Activated CD8-positive, alpha-beta memory T cell treated with anti-CD3 and anti-CD28 coated beads, Interleukin-2, amount 50 U/mL, for 48 hours (primary cell): ENCODE results near the gene IDI1.
"Not testable (repeated sequence)": the region's sequence is repeated elsewhere in the genome, so short reads cannot be mapped to it uniquely, and the experiment has no call there.

Experiments
- DNase-seq: peaks from one replicate; pipeline ENCODE4 v3.0.0-alpha.2; 2020

IDI1 gene

GRCh38 chr10:1033601-1034000 lies 15.3 kb downstream of the IDI1 start:
- DNase-seq: no peak

GRCh38 chr10:1029838-1030237 lies 19.1 kb downstream of the IDI1 start:
- DNase-seq: no peak

GRCh38 chr10:1026578-1026977 lies 22.3 kb downstream of the IDI1 start:
- no peak for DNase-seq

GRCh38 chr10:1025683-1026082 lies 23.2 kb downstream of the IDI1 start, which contains the start of gene IDI2:
TSS of gene IDI2 (minus strand) at chr10:1025859. CDS start at chr10:1024723, 1,136 bp downstream.
- no peak for DNase-seq

GRCh38 chr10:1024103-1024502 lies 24.8 kb downstream of the IDI1 start:
- DNase-seq: no peak

GRCh38 chr10:1022413-1022812 lies 26.5 kb downstream of the IDI1 start:
- no peak for DNase-seq

- DNase-seq: no peak
Observed at GRCh38 chr10:1020958-1021357, 28.0 kb downstream of the IDI1 start.

GRCh38 chr10:1020460-1020859 lies 28.5 kb downstream of the IDI1 start:
- no peak for DNase-seq

- DNase-seq: no peak
Observed at GRCh38 chr10:1019362-1019761, 29.6 kb downstream of the IDI1 start.

- DNase-seq: no peak
Observed at GRCh38 chr10:1015688-1016087, 33.2 kb downstream of the IDI1 start.

- no peak for DNase-seq
Observed at GRCh38 chr10:1011696-1012095, 37.2 kb downstream of the IDI1 start.

GRCh38 chr10:1010703-1011102 lies 38.2 kb downstream of the IDI1 start:
- no peak for DNase-seq

- not testable (repeated sequence) for DNase-seq
Observed at GRCh38 chr10:1009947-1010346, 39.0 kb downstream of the IDI1 start.

- no peak for DNase-seq
Observed at GRCh38 chr10:1009071-1009494, 39.8 kb downstream of the IDI1 start.

GRCh38 chr10:1007583-1007982 lies 41.3 kb downstream of the IDI1 start:
- DNase-seq: no peak

GRCh38 chr10:1006573-1006972 lies 42.3 kb downstream of the IDI1 start:
- DNase-seq: no peak

GRCh38 chr10:1003884-1004670 lies 44.8 kb downstream of the IDI1 start:
- no peak for DNase-seq

GRCh38 chr10:1002425-1003006 lies 46.4 kb downstream of the IDI1 start:
- no peak for DNase-seq

GRCh38 chr10:997266-998022 lies 51.5 kb downstream of the IDI1 start:
- DNase-seq: peak; percentile 48

- DNase-seq: peak; percentile 49
Observed at GRCh38 chr10:996031-996430, 52.9 kb downstream of the IDI1 start.

GRCh38 chr10:995559-995926 lies 53.4 kb downstream of the IDI1 start:
- DNase-seq: peak; percentile 45

GRCh38 chr10:994836-995558 lies 53.9 kb downstream of the IDI1 start:
- DNase-seq: peak; percentile 43

GRCh38 chr10:992871-993270 lies 56.0 kb downstream of the IDI1 start:
- no peak for DNase-seq
